ENCODE results near the gene B3GNT5. TPM values are rescaled to one million over a fixed set of nuclear protein-coding genes. Genes with fewer than 3 reads are reported as not detected.

Gene B3GNT5
- total RNA-seq, 4 donors from 2014 or later = 26.3 to 69.9 (median 29.3) TPM

- Histone ChIP-seq H3K4me3 (peak overlapping the region in 1 of 4 donors; percentile 14), H3K9me3 (no peaks in the 10 kb centered on the region), H3K27me3 (no peaks in the 10 kb centered on the region), H3K4me1 (peaks cover 0 to 15% (median 0%) of the 10 kb centered on the region in 3 donors), H3K27ac (peak overlapping the region; percentile 68 to 75 (median 72)), H3K36me3 (no peaks in the 10 kb centered on the region)
- no peak for TF ChIP-seq POLR2A (IDR thresholded peaks at IDR 0.05)
- TF ChIP-seq, protein P1, sequence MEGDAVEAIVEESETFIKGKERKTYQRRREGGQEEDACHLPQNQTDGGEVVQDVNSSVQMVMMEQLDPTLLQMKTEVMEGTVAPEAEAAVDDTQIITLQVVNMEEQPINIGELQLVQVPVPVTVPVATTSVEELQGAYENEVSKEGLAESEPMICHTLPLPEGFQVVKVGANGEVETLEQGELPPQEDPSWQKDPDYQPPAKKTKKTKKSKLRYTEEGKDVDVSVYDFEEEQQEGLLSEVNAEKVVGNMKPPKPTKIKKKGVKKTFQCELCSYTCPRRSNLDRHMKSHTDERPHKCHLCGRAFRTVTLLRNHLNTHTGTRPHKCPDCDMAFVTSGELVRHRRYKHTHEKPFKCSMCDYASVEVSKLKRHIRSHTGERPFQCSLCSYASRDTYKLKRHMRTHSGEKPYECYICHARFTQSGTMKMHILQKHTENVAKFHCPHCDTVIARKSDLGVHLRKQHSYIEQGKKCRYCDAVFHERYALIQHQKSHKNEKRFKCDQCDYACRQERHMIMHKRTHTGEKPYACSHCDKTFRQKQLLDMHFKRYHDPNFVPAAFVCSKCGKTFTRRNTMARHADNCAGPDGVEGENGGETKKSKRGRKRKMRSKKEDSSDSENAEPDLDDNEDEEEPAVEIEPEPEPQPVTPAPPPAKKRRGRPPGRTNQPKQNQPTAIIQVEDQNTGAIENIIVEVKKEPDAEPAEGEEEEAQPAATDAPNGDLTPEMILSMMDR (IDR thresholded peaks at IDR 0.05) = no peak
- no peak for DNase-seq
- intact Hi-C loops (cut with DNase I) = no loop called here
- WGBS, 2 donors = 43 to 55% methylated on average over 8 to 9 of the region's 9 CpGs
These were observed 42.2 kb upstream of the B3GNT5 start for GRCh38 chr3:183210862-183211341.

DNA sequence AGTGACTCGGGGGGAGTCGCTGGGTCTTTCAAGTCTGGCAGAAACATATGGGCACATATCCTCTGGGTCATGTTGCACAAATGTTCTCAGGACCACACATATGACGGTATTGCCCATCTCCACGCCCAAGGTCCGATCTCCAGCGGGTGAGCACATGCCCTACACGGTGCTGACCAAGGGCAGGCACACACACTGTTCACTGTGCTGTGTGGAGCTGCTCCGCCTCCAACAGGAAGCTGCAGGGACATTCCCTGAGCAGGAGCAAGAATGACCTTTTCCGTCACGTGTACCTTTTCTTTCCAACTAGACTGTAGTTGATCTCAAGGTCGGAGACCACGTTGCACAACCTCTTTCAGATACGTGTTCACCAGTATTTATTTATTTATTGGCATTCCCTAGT, 41.7 kb upstream of the B3GNT5 start:
- no peak for DNase-seq
- Histone ChIP-seq H3K36me3 (no peaks in the 10 kb centered on the region), H3K4me1 (peaks cover 0 to 15% (median 0%) of the 10 kb centered on the region in 3 donors), H3K9me3 (no peaks in the 10 kb centered on the region), H3K27me3 (no peaks in the 10 kb centered on the region), H3K4me3 (peak overlapping the region in 1 of 4 donors; percentile 14), H3K27ac (peak overlapping the region; percentile 68 to 74 (median 72))
- WGBS, 2 donors = 63 to 73% methylated on average over 9 of the region's 13 CpGs
- intact Hi-C loops (cut with DNase I) = no loop called here
- TF ChIP-seq, protein P1 (IDR thresholded peaks at IDR 0.05) = no peak
- no peak for TF ChIP-seq POLR2A (IDR thresholded peaks at IDR 0.05)

DNA sequence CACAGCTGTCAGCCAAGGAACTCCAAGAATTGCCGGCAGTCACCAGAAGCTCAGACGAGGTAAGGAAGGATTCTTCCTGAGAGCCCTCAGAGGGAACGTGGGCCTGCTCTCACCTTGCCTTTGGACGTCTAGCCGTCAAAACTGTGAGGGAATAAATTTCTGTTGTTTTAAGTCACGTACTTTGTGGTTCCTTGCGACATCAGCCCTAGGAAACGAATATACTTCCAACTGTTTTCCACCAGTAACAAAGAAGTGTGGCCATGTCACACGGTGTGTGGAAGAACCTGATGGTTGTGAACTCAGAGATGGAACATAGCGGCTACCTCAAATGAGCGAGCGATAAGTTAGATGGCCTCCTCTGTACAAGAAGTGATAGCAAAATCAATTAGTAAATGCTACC, 41.0 kb upstream of the B3GNT5 start:
- Histone ChIP-seq H3K27me3 (no peaks in the 10 kb centered on the region), H3K27ac (peak overlapping the region in 1 of 4 donors; percentile 25), H3K4me3 (no peak overlapping the region), H3K36me3 (no peaks in the 10 kb centered on the region), H3K4me1 (peaks cover 0 to 15% (median 0%) of the 10 kb centered on the region in 3 donors), H3K9me3 (no peaks in the 10 kb centered on the region)
- intact Hi-C loops (cut with DNase I) = no loop called here
- TF ChIP-seq POLR2A (IDR thresholded peaks at IDR 0.05) = no peak
- TF ChIP-seq, protein P1 (IDR thresholded peaks at IDR 0.05) = no peak
- no peak for DNase-seq
- 70 to 76% methylated on average over 12 of the region's 12 CpGs for WGBS, 2 donors

DNA sequence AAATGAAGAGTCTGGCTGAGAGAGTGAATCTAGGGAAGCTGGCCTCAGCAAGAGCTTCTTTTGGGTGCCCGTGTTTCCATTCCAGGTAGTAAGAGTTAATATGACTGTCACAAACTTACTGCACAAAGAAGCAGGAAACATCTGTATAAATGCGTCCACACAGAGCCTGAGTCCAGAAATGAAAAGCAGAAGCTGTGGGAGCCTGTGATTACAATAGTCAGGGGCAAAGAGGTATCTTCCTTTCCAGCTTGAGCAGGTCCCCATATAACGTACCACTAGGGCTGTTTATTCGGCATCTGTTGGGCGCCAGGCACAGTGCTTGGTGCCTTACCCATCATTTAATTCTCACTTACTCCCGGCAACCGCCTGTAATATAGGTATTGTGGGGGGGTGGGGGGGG, 40.5 kb upstream of the B3GNT5 start:
- H3K4me1 ChIP-seq = peaks cover 0 to 16% (median 0%) of the 10 kb centered on the region in 3 donors
- intact Hi-C loops (cut with DNase I) = no loop called here
- H3K27me3 ChIP-seq = no peaks in the 10 kb centered on the region
- H3K27ac ChIP-seq = peak overlapping the region in 2 of 4 donors; percentile 7 to 25
- H3K9me3 ChIP-seq = no peaks in the 10 kb centered on the region
- H3K36me3 ChIP-seq = no peaks in the 10 kb centered on the region
- H3K4me3 ChIP-seq = no peak overlapping the region
- DNase-seq = no peak
- 60 to 70% methylated on average over 5 of the region's 7 CpGs for WGBS, 2 donors
- TF ChIP-seq, protein P1 (IDR thresholded peaks at IDR 0.05) = no peak
- TF ChIP-seq POLR2A (IDR thresholded peaks at IDR 0.05) = no peak

DNA sequence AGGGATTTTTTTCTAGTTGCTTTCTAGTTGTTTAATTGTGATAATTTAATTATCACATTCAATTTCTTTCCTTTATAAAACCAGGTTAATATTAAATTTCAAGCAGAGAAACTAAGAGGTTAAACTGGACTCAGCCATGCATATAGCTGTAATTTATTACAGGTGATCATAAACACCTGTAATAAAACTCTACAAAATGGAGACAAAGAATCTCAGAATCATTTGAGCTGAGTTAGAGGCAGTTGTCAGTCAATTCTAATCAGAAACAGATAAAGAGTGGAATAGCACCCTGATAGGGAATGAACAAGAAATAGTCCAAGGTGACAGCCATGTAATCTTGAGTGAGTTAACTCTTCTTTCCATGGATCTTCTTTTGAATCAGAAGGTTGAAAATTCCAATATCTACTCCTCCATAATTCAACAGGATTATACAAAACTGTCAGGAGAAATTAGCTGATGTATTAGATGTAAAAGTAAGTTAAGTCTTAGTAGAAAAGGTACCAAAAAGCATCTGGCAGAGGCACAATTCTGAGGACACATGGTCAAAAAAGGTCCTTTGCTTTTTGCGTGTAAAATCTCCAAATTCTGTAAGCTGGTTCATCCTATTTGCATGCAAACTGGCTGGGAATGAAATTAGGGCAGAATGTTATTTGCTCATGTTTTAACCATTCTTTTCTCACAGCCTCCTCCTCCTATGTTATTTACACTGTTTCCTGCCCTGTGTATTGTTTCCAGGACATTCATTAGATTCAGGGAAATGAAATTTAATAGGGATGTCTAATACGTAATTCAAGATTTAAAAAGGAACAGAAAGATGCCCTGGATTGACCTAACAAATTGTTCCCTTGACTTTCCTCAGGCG, 39.4 kb upstream of the B3GNT5 start:
- Histone ChIP-seq H3K36me3 (no peaks in the 10 kb centered on the region), H3K4me3 (no peak overlapping the region), H3K27ac (no peak overlapping the region), H3K9me3 (no peaks in the 10 kb centered on the region), H3K27me3 (no peaks in the 10 kb centered on the region), H3K4me1 (peaks cover 0 to 24% (median 0%) of the 10 kb centered on the region in 3 donors)
- WGBS, 2 donors = 56 to 75% methylated on average over 3 of the region's 3 CpGs
- intact Hi-C loops (cut with DNase I) = no loop called here
- DNase-seq = no peak
- no peak for TF ChIP-seq POLR2A (IDR thresholded peaks at IDR 0.05)
- TF ChIP-seq, protein P1 (IDR thresholded peaks at IDR 0.05) = no peak

All from esophagus squamous epithelium (tissue), 5 donors.